ENCODE results near the gene SH3BP4.
A peak's percentile ranks its signal among the peaks of the same experiment; 100 is the strongest.

The SH3BP4 gene

DNA sequence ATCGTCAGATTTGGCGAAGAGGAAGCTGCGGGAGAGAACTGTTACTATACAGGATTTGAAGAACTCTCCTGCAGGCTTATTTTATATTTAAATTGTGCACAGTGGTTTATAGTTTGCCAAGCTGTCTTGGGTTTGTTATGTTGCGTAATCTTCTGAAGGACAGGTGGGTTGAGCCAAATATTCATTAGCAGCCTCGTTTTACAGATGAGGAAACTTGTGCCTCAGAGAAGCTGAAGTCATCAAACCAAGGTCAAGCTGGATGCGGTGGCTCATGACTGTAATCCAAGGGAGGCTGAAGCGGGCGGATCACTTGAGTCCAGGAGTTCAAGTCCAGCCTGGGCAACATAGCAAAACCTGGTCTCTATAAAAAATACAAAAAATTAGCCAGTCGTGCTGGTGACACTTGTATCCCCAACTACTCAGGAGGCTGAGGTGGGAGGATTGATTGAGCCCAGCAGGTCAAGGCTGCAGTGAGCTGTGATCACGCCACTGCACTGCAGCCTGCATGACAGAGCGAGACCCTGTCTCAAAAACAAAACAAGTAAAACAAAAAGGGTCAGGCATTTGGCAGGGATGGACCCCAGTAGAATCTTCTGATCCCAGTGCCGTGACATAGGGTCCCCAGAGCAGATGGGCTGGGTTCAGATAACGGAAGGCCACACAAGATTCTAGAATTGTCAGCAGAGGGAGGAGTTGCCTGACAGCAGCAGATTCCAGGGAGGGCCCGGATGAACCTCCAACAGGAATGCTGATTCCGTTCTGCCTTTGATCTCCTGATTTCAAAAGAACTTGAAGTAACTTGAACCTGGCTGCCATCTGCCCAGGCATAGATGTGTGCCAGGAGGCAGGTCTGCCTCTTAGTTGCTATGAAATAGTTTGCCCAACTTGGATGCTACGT is 50.6 kb downstream of the SH3BP4 start:
- DNase-seq (ENCODE audit: extremely low read depth, low read depth), result peak; percentile 39
- TF ChIP-seq, protein P1, sequence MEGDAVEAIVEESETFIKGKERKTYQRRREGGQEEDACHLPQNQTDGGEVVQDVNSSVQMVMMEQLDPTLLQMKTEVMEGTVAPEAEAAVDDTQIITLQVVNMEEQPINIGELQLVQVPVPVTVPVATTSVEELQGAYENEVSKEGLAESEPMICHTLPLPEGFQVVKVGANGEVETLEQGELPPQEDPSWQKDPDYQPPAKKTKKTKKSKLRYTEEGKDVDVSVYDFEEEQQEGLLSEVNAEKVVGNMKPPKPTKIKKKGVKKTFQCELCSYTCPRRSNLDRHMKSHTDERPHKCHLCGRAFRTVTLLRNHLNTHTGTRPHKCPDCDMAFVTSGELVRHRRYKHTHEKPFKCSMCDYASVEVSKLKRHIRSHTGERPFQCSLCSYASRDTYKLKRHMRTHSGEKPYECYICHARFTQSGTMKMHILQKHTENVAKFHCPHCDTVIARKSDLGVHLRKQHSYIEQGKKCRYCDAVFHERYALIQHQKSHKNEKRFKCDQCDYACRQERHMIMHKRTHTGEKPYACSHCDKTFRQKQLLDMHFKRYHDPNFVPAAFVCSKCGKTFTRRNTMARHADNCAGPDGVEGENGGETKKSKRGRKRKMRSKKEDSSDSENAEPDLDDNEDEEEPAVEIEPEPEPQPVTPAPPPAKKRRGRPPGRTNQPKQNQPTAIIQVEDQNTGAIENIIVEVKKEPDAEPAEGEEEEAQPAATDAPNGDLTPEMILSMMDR (IDR thresholded peaks at IDR 0.05; ENCODE audit: low read depth, low read length), result no peak

DNA sequence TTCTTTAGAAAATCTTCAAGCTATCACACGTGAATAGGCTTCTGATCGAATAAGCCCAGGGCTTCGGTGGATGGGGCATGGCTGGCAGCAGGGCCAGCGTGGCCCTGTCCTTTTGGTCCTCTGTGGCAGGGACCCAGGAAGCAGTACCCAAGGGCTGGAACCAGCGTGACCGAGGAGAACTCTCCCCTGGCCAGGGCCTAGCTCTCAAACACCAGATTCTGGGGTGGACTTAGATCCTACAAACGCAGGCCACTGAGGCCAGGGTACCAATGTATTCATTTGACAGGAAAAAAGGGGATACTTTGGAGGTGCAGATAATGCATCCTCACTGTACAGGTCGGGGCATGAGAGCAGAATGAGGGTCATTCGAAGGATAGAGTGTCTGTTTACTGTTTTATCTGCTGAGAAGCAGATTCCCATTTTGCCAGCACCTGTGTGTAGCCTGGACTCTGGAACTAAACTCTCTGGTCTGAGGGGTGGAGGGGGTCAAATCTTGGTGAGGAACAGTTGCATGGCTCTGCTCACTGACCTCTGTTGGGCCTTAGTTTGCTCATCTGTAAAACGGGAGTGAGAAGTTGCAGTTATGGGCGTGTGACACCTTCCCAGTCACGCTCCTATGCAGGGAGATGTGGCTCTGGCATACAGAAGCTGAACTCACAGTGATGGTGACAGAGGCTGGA is 51.4 kb downstream of the SH3BP4 start:
- TF ChIP-seq, protein P1 (IDR thresholded peaks at IDR 0.05; ENCODE audit: low read depth, low read length), result no peak
- no peak for DNase-seq (ENCODE audit: extremely low read depth, low read depth)

DNA sequence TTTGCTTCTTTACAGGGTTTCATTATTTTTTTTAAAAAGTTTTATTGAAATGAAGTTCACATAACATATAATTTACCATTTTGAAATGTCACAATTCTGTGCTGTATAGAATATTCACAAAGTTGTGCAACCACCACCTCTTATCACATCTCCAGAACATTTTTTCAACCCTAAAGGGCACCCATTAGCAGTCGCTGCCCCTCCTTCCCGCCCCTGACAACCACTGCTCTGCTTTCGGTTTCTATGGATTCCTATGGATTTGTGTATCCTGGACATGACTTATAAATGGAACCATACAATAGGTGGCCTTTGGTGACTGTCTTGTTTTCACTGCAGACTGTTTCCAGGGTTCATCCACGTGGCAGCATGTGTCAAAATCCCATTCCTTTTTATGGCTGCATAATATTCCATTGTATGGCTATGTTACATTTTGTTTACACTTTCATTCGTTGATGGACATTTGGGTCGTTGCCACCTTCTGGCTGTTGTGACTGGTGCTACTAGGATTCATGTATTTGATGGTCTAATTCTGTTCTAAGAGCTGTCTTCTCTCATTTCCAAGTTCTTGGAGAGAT is 52.6 kb downstream of the SH3BP4 start:
- TF ChIP-seq, protein P1 (IDR thresholded peaks at IDR 0.05; ENCODE audit: low read depth, low read length), result no peak
- DNase-seq (ENCODE audit: extremely low read depth, low read depth), result no peak

DNA sequence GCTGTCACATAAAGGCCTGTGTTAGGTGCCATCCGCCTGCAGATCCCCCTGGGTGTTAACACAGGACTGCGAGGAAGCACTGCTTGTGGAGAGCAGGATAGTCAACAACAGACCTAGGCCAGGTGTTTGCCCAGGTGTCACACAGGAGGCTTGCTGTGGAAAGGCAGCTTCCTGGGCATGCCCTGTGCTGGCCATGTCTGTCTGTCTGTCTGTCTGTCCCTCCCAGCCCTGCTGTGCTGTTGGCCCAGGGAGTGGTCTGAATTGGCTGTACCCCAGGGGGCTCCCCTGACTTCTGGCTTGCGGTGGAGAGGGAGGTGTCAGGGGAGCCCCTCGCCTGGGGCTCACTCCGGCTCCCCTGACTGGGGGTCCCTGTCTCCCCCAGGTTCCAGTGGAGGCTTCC is 53.2 kb downstream of the SH3BP4 start:
- TF ChIP-seq, protein P1 (IDR thresholded peaks at IDR 0.05; ENCODE audit: low read depth, low read length), result no peak
- DNase-seq (ENCODE audit: extremely low read depth, low read depth), result no peak

DNA sequence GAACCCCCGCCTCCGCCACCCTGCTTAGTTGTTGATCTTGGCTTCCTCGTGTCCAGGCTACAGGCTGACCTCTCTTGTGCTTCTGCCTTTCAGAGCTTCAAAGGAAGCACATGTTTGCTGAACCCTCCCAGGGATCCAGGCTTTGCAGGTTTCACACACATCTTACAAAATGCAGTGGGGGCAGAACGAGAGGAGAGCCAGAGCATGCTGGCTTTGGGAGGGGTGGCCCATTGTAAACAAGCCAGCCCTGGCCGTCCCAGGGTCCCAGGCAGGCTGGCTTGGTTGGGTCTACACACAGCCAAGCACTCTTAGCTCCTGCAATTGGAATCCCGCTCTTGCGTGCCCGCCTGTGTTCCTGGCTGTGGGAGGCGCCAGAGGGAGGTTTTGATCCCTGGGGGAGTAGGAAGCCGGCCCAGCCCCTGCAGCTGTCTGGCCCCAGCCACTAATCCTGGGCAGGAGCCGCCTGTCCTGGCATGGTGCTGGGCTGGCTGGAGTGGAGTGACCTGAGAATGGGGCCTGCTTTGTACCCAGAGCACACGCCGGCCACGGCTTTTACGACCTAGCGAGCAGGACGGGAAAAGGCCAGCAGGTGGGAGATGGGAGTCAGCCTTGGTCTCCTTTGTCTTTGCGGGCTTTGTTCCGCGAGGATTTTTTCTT is 53.9 kb downstream of the SH3BP4 start:
- TF ChIP-seq, protein P1 (IDR thresholded peaks at IDR 0.05; ENCODE audit: low read depth, low read length), result no peak; the same call in none of the 2 replicates
- no peak for DNase-seq (ENCODE audit: extremely low read depth, low read depth)

DNA sequence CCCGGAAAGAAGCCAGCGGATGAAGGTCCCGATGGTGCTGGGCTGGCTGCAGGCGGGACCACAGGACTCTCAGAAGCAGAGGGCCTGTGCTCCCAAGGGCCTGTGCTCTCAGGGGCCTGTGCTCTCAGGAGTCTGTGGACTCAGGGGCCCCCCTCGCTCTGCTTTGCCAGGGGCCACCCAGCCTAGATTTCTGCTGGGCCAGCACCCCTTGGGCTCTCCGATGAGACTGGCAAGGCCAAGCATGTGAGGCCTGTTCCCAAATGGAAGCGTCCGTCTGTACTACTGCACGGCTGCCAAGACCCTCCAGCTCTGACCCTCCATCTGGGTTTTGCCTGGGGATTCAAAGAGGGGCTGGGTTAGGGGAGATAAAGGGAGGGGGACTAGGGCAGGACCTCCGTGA is 54.6 kb downstream of the SH3BP4 start:
- TF ChIP-seq, protein P1 (IDR thresholded peaks at IDR 0.05; ENCODE audit: low read depth, low read length), result no peak

More for the DNA sequence above, 54.6 kb downstream of the SH3BP4 start:
- no peak for DNase-seq (ENCODE audit: extremely low read depth, low read depth)
